Activated B cell treated with CpG ODN at 0.5 μM for 24 hours (primary cell): ENCODE measurements around the gene AUTS2. TPM values are rescaled to one million over a fixed set of nuclear protein-coding genes. Genes with fewer than 3 reads are reported as not detected.

Experiments
- ATAC-seq: fragments of 200-7000 bp; cut with Tn5 transposase; one replicate; pipeline ENCODE4 v1.10.0; 2021; ENCODE audit warnings: low read depth, mild to moderate bottlenecking, moderate library complexity
- CTCF ChIA-PET: fragments of 350-600 bp; sonication (Branson Sonifier 250); formaldehyde crosslinking; loops from one replicate; lab custom pipeline; 2021; ENCODE audit warnings: antibody characterized with exemption; lab: Charles Lee
- POLR2A ChIA-PET: fragments of 350-600 bp; sonication (Branson Sonifier 250); formaldehyde crosslinking; loops from one replicate; lab custom pipeline; 2021; ENCODE audit warnings: antibody characterized with exemption; lab: Charles Lee
- DNase-seq: peaks from one replicate; pipeline ENCODE4 v3.0.0; 2022
- H3K27ac Mint-ChIP-seq: one replicate; pipeline ENCODE4 v1.8.0; 2020; ENCODE audit warnings: mixed read lengths
- H3K27me3 Mint-ChIP-seq: one replicate; pipeline ENCODE4 v1.8.0; 2021; ENCODE audit warnings: mixed read lengths
- H3K36me3 Mint-ChIP-seq: one replicate; pipeline ENCODE4 v1.8.0; 2021; ENCODE audit warnings: low read depth, mixed read lengths
- H3K4me1 Mint-ChIP-seq: one replicate; pipeline ENCODE4 v1.8.0; 2021; ENCODE audit warnings: mixed read lengths
- H3K4me3 Mint-ChIP-seq: one replicate; pipeline ENCODE4 v1.8.0; 2020; ENCODE audit warnings: mild to moderate bottlenecking, mixed read lengths
- H3K9me3 Mint-ChIP-seq: one replicate; pipeline ENCODE4 v1.8.0; 2020; ENCODE audit warnings: mixed read lengths
- intact Hi-C: fragments of 100-400 bp; cut with micrococcal nuclease; formaldehyde crosslinking; loops from one replicate; pipeline ENCODE4 v1.15.1; 2024
- total RNA-seq: library from RNA; stranded (reverse); gene quantifications from 2 replicates; pipeline ENCODE4 v1.2.3, GENCODE V29; 2022
- TF ChIP-seq, protein P1 (sequence below): fragments of 200-600 bp; IDR thresholded peaks from one replicate; pipeline ENCODE4 v1.8.0; 2022; ENCODE audit warnings: antibody characterized with exemption, mild to moderate bottlenecking

The AUTS2 gene
- total RNA-seq, 1 donor from 2014 or later, result 15.9 TPM

GRCh38 chr7:70113078-70113477 is 514.8 kb downstream of the AUTS2 start:
- no peak for DNase-seq
- TF ChIP-seq, protein P1, sequence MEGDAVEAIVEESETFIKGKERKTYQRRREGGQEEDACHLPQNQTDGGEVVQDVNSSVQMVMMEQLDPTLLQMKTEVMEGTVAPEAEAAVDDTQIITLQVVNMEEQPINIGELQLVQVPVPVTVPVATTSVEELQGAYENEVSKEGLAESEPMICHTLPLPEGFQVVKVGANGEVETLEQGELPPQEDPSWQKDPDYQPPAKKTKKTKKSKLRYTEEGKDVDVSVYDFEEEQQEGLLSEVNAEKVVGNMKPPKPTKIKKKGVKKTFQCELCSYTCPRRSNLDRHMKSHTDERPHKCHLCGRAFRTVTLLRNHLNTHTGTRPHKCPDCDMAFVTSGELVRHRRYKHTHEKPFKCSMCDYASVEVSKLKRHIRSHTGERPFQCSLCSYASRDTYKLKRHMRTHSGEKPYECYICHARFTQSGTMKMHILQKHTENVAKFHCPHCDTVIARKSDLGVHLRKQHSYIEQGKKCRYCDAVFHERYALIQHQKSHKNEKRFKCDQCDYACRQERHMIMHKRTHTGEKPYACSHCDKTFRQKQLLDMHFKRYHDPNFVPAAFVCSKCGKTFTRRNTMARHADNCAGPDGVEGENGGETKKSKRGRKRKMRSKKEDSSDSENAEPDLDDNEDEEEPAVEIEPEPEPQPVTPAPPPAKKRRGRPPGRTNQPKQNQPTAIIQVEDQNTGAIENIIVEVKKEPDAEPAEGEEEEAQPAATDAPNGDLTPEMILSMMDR, result no peak
- H3K36me3 Mint-ChIP-seq, result peaks cover 3% of the 10 kb centered on the region
- no peak overlapping the region for H3K4me3 Mint-ChIP-seq
- no peak overlapping the region for H3K27ac Mint-ChIP-seq
- intact Hi-C loops, result no loop called here
- H3K9me3 Mint-ChIP-seq, result no peaks in the 10 kb centered on the region
- H3K27me3 Mint-ChIP-seq, result no peaks in the 10 kb centered on the region
- ChIA-PET POLR2A (no interaction called here), CTCF (no interaction called here)
- ATAC-seq, result no peak
- peaks cover 2% of the 10 kb centered on the region for H3K4me1 Mint-ChIP-seq

DNA sequence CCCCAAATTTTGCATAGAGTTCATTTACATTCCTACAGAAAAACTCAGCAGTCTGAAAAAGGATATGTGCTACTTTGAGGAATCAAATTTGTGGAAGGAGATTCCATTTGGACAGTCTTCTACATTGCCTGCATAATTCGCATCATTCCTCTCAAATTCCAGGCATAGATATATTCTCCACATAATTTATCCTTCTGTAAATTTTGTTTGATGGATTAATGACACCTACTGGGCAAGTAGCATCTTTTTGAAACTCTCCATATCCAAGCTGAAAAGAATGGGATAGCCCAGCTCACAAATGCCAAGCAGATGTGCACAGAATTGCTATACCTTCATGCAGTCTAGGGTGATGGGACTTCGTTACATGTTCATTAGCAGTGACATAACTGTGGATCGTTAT is 515.3 kb downstream of the AUTS2 start:
- POLR2A ChIA-PET, result no interaction called here

GRCh38 chr7:70114806-70115205 is 516.5 kb downstream of the AUTS2 start:
- ATAC-seq, result no peak
- peaks cover 2% of the 10 kb centered on the region for H3K4me1 Mint-ChIP-seq

More for the DNA sequence above, 515.3 kb downstream of the AUTS2 start:
- TF ChIP-seq, protein P1, result no peak
- intact Hi-C loops, result no loop called here
- H3K27ac Mint-ChIP-seq, result no peak overlapping the region
- CTCF ChIA-PET, result no interaction called here
- H3K36me3 Mint-ChIP-seq, result peaks cover 7% of the 10 kb centered on the region
- DNase-seq (no peak), ATAC-seq (no peak)
- H3K9me3 Mint-ChIP-seq, result no peaks in the 10 kb centered on the region
- H3K4me3 Mint-ChIP-seq, result no peak overlapping the region
- H3K4me1 Mint-ChIP-seq, result peaks cover 2% of the 10 kb centered on the region
- H3K27me3 Mint-ChIP-seq, result no peaks in the 10 kb centered on the region

GRCh38 chr7:70116244-70116643 is 518.0 kb downstream of the AUTS2 start:
- CTCF ChIA-PET, result no interaction called here
- no peak overlapping the region for H3K4me3 Mint-ChIP-seq
- POLR2A ChIA-PET, result no interaction called here
- TF ChIP-seq, protein P1, result no peak
- H3K36me3 Mint-ChIP-seq, result peaks cover 29% of the 10 kb centered on the region
- intact Hi-C loops, result no loop called here
- H3K27me3 Mint-ChIP-seq, result no peaks in the 10 kb centered on the region
- H3K27ac Mint-ChIP-seq, result no peak overlapping the region
- DNase-seq (no peak), ATAC-seq (no peak)
- peaks cover 4% of the 10 kb centered on the region for H3K9me3 Mint-ChIP-seq
- peaks cover 2% of the 10 kb centered on the region for H3K4me1 Mint-ChIP-seq

More at GRCh38 chr7:70114806-70115205, 516.5 kb downstream of the AUTS2 start:
- intact Hi-C loops, result no loop called here
- Mint-ChIP-seq H3K36me3 (peaks cover 19% of the 10 kb centered on the region), H3K9me3 (no peaks in the 10 kb centered on the region), H3K27ac (no peak overlapping the region), H3K4me3 (no peak overlapping the region), H3K27me3 (no peaks in the 10 kb centered on the region)
- ChIA-PET POLR2A (no interaction called here), CTCF (no interaction called here)
- DNase-seq, result no peak
- TF ChIP-seq, protein P1, result no peak

DNA sequence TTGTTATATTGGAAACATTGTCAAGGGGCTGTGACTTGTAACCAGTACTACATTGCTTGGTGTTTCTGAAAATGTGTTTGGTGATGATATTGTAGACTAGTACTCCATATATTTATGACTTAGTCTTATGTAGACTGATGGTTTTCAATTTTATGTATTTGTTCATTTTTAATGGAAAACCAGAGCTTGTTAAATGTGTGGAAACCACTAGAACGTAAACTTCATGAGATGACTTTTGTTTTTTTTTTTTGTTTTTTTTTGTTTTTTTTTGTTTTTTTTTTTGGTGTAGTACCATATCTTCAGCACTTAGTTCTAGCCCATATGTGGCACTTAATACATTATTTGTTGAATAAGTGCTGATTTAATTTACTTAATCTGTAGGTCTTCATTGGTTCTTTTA is 518.6 kb downstream of the AUTS2 start:
- DNase-seq, result no peak
- CTCF ChIA-PET, result no interaction called here
- Mint-ChIP-seq H3K27me3 (no peaks in the 10 kb centered on the region), H3K4me3 (no peak overlapping the region), H3K4me1 (no peaks in the 10 kb centered on the region), H3K36me3 (peaks cover 35% of the 10 kb centered on the region), H3K9me3 (peaks cover 9% of the 10 kb centered on the region), H3K27ac (no peak overlapping the region)
- intact Hi-C loops, result no loop called here
- POLR2A ChIA-PET, result no interaction called here
- TF ChIP-seq, protein P1, result no peak
- ATAC-seq, result no peak
